ENCODE data around the gene SNX20.

DNA sequence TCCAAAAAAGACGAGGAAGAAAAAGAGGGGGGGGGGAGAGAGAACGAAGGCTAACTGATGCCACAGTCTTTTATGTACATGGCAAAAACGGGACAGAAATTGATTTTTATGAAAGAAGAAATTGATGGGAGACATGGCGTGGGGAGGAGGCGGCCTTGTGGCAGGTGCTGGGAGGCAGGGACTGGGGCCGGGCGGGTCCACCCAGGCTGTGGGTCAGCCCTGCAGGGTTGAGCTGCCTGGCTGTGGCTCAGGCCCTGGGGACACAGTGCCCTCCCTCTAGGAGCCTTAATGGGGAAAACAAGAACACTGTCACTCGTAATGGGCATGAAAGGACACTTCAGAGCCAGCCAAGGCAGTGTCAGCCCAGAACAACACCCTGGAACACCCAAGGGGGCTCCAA is 34.8 kb downstream of the SNX20 start:
- TF ChIP-seq, protein P1, sequence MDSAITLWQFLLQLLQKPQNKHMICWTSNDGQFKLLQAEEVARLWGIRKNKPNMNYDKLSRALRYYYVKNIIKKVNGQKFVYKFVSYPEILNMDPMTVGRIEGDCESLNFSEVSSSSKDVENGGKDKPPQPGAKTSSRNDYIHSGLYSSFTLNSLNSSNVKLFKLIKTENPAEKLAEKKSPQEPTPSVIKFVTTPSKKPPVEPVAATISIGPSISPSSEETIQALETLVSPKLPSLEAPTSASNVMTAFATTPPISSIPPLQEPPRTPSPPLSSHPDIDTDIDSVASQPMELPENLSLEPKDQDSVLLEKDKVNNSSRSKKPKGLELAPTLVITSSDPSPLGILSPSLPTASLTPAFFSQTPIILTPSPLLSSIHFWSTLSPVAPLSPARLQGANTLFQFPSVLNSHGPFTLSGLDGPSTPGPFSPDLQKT (CRISPR knock-in tag; IDR thresholded peaks at IDR 0.05; ENCODE audit: borderline replicate concordance) = no peak
- TF ChIP-seq, protein P2, sequence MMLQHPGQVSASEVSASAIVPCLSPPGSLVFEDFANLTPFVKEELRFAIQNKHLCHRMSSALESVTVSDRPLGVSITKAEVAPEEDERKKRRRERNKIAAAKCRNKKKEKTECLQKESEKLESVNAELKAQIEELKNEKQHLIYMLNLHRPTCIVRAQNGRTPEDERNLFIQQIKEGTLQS (CRISPR knock-in tag; IDR thresholded peaks at IDR 0.05) = no peak

All from HepG2 (cell line).